GM18505 (cell line): Measurements from ENCODE around the gene VASN.

Experiments used
- ATAC-seq: cut with Tn5 transposase; IDR thresholded peaks from one replicate; pipeline ENCODE4 v1.9.1; 2021; ENCODE audit not compliant: unreplicated experiment
- POLR2A ChIP-seq: IDR thresholded peaks from 4 replicates; pipeline ENCODE4 v1.6.1; 2011; ENCODE audit warnings: borderline replicate concordance; ENCODE audit not compliant: insufficient read depth, insufficient read length; ENCODE audit errors: extremely low read depth

VASN gene

DNA sequence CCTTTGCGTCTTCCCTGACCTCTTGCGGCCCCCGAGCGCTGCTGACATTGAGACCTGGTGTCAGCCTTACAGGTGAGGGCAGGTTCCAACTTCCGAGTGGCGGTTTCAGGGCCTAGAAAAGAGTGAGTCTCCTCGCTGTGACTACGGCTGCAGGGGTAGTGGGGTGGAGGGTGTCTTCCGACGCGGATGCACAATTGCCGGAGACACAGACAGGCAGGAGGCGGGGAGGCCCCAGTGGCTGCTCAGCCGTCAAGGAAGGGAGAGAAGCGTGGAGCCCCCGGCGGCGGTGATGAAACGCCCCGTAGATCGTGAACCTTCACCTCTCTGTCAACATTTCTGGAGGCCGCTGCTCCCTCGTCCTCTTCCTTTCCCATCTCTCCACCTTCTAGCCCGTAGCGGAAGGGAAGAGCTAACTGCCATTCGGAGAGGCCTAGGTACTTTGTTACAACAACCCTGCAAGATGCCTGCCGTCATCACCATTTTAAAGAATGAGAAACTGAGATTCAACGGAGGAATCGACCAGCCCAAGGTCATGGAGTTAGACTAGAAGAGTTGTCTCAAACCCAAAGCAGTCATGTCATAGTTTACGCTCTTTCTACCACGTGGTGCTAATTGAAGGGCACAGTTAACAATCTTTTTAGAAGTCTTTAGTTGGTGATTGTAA is 54.5 kb downstream of the VASN start:
- ATAC-seq = peak; percentile 34
- no peak for TF ChIP-seq POLR2A

DNA sequence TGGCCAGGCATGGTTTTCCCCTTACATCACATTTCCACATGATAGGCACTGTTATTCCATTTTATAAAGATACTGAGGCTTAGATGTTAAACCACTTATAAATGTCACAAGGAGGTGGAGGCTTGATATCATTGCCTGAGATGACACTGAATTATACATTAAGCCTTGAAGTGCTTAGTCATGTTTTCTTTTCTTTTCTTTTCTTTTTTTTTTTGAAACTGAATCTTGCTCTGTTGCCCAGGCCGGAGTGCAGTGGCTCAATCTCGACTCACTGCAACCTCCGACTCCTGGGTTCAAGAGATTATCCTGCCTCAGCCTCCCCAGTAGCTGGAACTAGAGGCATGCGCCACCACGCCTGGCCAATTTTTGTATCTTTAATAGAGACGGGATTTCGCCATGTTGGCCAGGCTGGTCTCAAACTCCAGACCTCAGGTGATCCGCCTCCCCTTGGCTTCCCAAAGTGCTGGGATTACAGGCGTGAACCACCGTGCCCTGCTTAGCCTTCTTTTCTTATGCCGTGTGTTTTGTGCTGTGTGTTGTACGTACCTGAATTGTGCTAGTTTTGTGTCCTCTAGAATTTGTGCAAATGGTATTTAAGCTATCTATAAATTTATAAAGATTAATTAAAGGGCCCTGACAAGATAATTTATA is 55.2 kb downstream of the VASN start:
- no peak for TF ChIP-seq POLR2A
- ATAC-seq = no peak

GRCh38 chr16:4428500-4428899 is 56.9 kb downstream of the VASN start:
- ATAC-seq = no peak
- no peak for TF ChIP-seq POLR2A

DNA sequence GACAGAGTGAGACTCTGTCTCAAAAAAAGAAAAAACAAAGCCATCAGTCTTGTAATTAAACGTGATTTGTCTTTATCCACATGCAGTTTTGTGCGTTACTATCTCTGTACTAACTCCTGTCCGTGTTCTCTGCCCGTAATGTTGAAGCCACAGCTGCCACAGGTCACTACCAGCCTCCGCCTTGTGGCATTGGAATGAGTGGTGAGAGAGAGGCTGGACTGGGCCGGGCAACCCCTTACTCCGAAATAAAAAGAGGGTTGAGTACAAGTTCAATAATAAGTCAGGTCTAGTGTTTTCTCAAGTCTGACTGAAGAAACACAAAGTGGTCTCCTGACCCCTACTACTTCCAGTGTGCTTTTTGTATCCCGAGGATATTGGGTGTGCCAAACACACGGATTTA is 59.4 kb downstream of the VASN start:
- no peak for ATAC-seq
- no peak for TF ChIP-seq POLR2A
